ENCODE measurements around the gene CLN6.
A peak's percentile ranks its signal among the peaks of the same experiment; 100 is the strongest.

Gene CLN6

DNA sequence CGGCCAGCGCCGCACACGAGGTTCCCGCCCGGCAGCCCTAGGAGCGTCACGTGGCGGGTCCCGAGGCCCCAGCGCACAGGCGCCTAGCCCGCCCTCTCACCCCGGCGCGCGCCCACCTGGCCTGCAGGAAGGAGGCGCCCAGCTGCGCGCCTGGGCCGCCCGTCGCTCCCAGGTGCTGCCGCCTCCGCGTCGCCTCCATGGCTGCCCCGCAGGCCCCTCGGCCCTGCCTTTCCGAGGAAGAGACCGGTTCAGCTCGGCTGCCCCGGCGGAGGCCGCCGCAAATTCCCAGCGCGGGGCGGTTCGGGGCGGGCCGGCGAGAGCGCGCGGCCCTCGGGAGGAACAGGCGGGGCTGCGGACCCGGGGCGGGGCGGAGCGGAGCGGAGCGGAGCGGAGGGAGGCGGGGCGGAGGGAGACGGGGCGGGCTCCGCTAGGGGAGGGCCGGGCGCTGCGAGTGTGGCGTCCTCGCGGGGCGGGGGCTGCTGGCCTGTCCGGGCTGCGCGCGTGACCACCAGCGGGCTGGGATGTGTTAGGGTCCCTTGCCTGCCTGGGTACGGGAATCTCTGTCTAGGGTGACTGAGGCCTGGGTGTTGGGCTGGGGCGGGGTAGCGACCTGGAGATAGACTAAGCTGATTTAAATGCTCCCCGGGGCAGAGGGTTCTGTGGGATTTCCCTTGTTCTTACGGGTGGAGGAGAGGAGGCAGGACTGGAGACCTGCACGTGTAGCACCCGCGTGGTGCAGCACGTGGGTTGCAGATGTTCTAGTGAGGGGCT is at the start of gene CLN6:
TSS of gene CLN6 (minus strand) at position 343 of the 771 bp plus-strand sequence. CDS start at position 199, 144 bp downstream.
- DNase-seq (ENCODE audit: low spot score) = peak; percentile 96

DNA sequence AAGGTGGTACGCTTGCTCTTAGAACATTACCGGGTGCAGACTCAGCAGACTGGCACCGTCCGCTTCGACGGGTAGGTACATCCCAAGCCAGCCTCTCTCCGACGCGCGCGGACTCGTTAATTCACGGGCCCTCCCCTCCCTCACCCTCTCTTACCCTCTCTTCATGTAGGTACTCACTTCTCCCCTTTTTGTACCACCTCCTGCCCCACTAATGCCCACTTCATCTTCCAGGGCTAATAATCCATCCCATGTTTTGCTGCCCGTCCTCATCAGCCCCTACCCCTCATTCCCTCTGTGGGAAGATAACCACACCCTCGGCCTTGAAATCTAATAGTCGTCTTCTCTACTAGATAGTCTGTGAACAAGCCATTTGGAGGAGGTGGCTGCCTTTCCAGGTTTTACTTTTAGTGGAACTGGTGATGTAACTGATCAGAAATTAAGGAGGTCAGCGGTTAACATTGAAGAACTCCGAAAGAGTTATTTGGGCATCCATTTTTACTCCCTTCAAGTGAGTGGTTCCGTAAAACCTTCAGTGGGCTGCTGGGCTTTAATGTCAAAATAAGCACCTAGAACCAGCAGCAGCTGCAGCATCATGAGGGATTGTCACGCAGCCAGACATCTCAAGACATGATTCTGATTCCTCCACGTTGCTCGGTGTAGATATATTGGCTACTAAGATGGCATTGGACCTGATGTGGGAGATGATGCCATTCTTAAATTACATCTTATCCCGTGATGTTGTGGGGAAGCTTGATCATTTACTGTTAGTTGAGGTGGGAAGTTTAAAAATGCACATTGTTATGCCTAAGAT is 49.3 kb upstream of the CLN6 start:
- DNase-seq (ENCODE audit: low spot score) = no peak

DNA sequence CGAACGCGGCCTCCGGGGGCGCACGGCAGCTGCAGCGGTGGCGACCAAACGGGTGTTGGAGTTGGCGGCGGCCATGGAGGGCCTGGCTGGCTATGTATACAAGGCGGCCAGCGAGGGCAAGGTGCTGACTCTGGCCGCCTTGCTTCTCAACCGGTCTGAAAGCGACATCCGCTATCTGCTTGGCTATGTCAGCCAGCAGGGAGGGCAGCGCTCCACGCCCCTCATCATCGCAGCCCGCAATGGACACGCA is 48.7 kb upstream of the CLN6 start:
- peak; percentile 38 for DNase-seq (ENCODE audit: low spot score)

DNA sequence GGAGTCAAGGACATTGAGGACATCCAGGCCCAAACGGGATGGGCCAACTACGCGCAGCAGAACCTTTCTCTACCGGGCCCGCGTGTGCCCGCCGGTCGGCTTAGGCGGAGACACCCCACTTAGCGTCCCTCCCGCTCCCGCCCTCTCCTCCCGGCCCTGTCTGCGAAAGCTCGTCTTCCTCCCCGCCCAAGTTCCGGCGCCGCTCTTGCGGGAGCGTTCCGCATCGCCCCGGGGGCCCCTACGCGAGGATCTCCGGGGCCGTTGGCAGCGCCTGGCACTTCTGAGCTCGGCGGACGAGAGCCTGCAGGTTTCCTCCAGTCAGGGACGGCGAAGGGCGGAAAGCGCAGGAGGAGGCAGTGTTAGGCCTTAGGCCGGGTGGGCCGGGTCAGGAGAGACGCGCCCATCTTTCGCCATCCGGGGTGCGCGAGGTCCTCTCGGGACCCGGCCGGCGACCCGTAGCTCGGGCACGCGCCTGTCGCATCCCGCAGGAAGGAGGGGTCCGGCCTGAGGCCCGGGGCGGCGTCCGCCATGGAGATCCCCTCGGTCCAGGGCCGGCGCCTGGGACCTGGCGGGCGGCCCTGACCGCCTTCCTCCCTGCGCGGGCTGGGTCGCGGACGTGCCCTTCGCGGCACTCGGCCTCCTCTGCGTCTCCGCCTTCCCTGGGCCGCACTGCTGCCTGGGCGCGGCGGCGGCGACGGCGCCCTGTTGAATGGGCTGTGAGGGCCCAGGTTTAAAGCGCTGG is 48.2 kb upstream of the CLN6 start, which contains the start of gene FEM1B:
TSS of gene FEM1B (plus strand) at position 143 of the 742 bp plus-strand sequence. CDS start 673 bp downstream, outside the sequence.
- peak; percentile 86 for DNase-seq (ENCODE audit: low spot score)

DNA sequence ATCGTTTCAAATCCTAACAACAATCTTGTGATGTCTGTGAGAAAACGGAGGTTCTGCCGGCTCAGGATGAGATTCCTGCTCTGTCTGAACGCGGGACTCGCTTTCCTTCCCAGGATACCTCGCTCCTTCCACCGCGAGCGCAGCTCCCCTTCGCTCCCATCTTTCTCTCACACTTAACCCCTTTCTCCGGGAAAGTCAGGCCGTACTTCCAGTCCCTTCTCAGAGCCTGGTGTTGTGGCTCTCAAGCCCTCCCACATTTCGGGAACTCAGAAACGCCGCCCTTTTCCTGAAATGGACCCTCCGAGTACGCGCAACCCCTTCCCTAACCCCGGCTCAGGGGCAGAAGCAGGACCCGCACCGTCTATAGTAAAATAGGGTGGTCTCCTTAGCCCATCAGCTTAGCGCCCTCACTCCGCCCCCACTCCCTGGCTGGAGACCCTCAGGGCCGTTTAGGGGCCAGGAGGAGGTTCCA is 47.6 kb upstream of the CLN6 start:
- DNase-seq (ENCODE audit: low spot score) = peak; percentile 35

DNA sequence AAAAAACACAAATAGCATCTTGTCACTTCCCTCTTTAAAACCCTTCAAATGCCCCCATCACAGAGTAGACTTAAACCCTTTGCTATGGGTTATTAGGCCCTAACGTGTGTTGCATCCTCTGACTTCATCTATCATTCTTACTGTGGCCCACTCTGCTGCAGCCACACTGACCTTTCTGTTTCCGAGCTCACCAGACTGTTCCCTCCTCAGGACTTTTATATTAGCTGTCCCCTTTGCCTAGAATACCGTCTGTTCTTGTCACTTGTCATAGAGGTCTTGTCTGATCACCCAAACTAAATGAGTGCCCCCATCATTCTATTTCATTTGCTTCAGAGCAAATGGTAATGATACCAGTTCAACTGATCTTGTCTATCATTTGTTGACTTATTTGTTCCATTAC is 47.1 kb upstream of the CLN6 start:
- no peak for DNase-seq (ENCODE audit: low spot score)

DNA sequence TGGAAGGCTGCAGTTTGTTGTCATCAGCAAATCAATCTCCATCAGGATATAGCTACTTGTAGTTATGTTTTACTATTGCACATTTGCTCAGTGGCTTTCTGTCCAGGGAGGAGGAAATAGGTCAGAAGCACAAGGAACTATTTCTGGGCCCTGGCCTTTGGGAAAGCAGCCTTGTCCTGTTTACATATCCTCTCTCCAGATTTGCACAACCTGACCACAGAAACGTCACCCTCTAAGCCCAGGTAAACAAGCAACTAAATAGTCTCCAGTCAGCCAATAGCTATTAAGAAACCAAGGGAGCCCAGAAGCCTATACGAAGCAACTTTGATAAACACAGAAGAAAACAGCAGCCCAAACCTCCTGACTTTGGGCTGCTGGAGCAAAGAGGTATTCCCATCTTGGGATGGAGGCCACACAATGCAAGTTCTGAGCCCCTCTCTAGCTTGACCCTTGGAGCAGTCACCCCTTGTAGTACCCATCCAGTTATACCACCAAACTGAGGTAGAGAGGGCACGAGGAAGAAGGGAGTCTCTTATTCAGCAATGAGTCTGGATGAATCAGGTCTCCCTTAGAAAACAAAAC is 45.7 kb upstream of the CLN6 start:
- DNase-seq (ENCODE audit: low spot score) = no peak

DNA sequence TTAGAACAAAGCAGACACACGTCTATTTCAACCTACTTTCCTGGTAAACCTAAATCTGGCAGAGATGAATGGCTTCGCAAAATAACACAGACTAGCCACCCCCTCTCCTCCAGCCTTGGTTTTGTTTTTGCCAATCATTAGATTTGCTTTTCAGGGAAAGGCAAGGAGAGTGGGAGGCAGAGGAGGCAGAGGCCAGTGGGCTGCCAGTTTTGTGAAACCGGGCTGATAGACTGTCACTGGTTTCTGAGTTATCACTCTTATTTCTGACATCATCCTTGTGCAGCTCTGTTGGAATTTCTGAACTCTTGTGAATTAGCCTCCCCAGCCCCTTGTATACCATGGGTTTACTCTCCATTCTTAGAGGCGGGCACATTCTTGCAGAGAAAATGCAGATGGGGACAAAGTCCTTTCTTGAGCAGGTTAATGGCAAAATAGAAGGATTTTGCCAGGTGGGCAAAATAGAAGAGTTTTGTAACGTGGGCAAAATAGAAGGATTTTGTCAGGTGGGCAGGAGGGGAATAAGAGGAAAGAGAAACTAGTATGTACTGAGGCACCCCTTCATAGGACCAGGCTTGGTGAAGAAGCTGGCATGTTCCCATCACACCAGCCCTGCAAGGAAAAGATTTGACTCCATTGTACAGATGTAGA is 44.8 kb upstream of the CLN6 start:
- no peak for DNase-seq (ENCODE audit: low spot score)

DNA sequence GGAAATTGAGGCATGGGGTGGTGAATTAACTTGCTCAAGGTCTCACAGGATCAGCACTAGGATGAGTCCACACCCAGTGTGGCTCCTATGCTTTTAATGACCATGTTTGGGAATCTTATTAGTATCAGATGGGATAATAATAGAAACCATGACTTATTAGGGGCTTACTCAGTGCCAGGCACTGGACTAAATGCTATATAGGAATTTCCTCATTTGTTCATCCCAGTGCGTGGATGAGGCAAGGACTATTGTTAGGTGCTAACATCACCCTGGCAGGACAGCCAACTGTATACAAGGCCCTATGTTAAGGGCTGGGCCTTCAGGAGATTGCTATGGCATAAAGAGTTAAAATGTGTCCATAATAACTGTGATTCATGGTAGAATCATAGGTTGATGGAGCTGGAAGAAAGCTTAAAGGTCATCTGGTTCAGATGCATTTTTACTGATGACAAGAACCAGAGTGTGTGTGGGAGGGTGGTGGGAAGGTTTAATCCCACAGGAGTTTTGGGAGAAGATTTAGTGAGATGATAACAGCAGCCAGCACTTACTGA is 43.3 kb upstream of the CLN6 start:
- peak; percentile 61 for DNase-seq (ENCODE audit: low spot score)

DNA sequence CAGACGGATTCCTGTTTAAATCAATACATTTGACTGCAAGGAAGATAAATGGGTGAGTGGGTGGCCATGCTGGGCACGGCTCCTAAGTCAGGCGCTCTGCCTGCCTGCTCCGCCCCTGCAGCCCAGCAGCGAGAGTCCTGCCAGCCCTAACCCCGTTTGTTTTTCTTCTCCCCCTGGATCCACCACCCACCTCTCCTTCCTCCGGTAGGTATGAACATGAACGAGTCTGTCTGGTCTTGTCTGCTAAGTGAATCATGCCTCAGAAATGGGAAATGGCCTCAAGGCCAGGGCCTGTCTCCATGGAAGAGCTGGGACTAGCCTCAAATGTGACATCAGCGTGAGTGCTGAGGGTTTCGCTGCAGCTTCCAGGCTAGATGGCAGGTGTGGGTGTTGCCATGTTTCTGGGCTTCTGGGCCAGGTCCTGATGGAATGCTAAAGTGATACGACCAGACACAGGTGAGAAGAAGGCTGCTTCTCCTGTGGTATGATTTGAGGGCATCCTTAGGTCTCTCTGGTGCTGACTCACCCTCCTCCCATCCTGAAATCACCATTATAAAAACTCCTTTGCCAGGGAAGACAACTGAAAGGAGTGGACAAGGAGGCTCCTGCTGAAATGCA is 42.4 kb upstream of the CLN6 start:
- DNase-seq (ENCODE audit: low spot score) = peak; percentile 76

DNA sequence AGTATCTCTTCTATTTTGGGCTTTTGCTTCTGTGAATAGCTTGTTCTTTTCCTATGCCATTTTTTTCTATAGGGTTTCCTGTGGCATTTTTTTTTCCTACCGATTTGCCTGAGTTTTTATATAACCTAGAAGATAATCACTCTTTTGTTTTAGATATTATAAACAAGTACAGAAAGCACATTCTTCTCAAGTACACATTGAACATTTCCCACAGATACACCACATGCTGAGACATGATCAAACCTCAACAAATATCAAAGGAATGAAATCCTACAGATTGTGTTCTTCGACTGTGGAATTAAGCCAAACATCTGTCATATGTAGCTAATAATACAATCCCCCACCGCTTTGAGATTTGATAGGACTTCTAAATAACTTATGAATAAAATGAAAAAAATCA is 38.9 kb upstream of the CLN6 start:
- DNase-seq (ENCODE audit: low spot score) = no peak

DNA sequence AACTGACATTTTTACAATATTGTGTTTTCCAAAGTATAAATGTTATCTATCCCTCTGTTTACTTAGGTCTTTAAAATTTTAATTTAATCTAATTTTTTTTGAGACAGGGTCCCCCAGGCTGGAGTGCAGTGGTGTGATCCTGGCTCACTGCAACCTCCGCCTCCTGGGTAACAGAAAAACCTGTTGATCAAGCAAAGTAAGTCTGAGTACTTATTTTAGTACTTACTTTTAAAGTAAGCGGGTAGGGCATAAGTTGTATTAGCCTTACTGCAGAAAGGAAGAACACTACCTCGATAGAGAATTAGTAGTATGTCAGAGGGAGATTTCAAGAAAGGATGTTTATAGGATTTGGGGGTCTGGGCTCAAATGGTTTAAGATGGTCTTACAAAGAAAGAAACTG is 36.1 kb upstream of the CLN6 start:
- no peak for DNase-seq (ENCODE audit: low spot score)

DNA sequence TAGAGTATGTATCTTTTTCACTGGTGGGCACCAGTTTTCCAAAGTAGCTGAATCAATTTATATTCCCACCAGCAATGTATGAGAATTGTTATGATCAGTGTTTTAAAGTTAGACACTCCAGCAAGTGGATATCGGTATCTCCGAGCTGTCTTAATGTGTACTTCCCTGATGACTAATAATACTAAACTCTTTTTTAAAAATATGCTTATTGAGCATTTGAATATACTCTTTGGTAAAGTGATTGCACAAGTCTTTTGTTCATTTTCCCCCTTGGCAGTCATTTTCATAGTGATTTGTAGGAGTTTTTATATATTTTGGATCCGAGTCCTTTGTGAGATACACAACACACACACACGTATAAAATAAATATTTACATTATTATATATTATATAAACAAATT is 35.6 kb upstream of the CLN6 start:
- DNase-seq (ENCODE audit: low spot score) = no peak

DNA sequence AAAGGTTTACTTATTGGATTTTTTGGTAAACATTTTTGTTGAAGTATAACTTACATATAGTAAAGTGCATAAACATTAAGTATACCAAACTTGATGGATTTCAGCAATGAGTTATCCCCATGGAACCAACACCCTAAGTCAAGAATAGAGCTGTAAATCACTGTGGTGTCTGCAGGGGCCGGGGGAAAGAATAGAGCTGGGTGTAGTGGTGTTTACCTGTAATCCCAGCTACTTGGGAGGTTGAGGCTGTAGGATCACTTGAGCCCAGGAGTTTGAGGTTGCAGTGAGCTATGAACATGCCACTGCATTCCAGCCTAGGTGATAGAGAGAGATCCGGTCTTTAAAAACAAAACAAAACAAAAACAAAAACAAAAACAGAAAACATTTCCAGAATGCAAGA is 34.8 kb upstream of the CLN6 start:
- DNase-seq (ENCODE audit: low spot score) = no peak

DNA sequence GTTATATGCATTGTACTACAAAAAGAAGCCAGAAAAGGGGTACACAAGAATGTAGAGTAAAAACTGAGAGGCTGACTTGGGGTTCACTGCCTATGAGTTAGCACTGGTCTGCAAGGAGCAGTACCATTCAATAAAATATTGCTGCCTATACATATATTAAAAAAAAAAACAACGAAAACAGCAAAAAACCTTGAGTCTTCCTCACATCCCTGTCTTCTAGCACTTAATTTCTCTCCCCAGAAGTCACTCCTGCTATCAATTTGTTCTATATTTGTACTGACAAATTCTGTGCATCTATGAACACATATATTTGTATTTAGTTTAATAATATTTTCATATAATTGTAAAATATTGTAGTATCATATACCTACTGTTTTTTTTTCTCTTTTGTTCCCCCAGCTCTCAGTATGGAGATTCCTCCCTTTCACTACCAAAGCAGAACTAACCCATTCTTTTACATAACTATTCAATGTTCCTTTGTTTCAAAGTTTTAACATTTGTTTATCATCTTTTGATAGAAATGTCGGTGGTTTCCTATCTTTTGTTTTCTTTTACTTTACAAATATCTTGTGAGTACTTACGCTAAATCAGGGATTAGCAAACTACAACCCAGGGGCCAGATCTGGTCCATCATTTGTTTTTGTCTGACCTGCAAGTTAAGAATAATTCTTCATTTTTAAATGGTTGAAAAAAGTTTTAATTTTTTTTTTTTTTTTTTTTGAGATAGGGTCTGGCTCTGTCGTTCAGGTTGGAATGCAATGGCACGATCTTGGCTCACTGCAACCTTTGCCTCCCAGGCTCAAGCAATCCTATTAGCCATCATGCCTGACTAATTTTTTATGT is 33.2 kb upstream of the CLN6 start:
- no peak for DNase-seq (ENCODE audit: low spot score)

DNA sequence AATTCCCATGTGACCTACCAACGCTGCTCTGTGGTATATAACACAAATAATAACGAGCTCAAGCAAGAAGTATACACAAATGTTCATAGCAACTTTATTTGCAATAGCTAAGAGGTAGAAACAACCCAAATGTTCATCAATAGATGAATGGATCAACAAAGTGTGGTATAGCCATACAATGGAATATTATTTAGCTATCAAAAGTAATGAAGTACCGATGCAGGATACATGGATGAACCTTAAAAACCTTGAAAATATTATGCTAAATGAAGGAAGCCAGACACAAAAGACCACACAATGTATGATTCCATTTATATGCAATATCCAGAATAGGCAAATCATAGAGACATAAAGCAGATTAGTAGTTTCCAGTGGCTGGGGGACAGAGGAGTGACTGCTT is 32.5 kb upstream of the CLN6 start:
- no peak for DNase-seq (ENCODE audit: low spot score)

DNA sequence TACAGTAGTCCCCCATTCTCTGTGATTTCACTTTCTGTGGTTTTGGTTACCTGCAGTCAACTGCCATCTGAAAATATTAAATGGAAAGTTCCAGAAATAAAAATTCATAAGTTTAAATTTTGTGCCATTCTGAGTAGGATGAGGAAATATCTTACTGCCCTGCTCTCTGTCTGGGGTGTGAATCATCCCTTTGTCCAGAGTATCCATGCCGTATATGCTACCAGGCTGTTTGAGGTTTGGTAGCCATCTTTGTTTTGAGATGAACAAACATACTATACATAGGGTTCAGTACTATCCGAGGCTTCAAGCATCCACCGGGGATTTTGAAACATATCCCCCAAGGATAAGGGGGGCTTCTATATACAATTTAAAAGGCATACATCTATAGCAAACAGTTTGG is 31.7 kb upstream of the CLN6 start:
- no peak for DNase-seq (ENCODE audit: low spot score)

DNA sequence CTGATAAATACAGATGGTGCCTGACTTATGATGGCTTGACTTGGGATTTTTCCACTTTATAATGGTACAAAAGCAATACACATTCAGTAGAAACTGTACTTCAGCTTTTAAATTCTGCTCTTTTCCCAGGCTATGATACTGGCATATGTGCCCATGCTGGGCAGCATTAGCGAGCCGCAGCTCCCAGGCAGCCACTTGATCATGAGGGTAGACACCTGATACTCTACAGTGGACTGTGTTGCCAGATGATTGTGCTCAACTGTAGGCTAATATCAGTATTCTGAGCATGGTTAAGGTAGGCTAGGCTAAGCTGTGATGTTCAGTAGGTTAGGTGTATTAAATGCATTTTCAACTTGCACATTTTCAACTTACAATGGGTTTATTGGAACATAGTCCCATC is 30.4 kb upstream of the CLN6 start:
- no peak for DNase-seq (ENCODE audit: low spot score)

DNA sequence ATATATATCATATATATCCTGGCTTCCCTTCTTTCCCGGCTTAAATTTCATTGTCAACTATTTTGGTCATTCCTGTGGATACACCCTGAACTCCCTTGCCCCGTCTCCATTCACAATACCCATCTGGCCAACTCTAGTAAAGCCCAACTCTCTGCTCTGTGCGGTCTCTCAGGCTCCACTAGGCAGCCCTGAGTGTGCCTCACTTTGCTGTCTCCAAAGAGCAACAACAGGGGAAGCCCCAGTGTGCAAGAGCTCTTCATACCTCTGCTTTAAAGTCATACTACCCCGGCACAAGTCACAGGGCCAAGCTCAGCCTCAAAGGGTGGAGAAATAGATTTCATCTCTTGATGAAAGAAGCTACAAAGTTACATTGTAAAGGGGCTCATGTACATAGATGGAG is 29.2 kb upstream of the CLN6 start:
- no peak for DNase-seq (ENCODE audit: low spot score)

All from AG08395 (cell line).